NOMO-1 treated with DMSO at 0.1 percent for 48 hours (cell line): Measurements from ENCODE around the gene SPACA4.
"Not testable (repeated sequence)": the region's sequence is repeated elsewhere in the genome, so short reads cannot be mapped to it uniquely, and the experiment has no call there.

Source experiments
- DNase-seq: peaks from one replicate; lab custom pipeline; 2025; ENCODE audit not compliant: unreplicated experiment; lab: John Stamatoyannopoulos, UW

SPACA4 gene

DNA sequence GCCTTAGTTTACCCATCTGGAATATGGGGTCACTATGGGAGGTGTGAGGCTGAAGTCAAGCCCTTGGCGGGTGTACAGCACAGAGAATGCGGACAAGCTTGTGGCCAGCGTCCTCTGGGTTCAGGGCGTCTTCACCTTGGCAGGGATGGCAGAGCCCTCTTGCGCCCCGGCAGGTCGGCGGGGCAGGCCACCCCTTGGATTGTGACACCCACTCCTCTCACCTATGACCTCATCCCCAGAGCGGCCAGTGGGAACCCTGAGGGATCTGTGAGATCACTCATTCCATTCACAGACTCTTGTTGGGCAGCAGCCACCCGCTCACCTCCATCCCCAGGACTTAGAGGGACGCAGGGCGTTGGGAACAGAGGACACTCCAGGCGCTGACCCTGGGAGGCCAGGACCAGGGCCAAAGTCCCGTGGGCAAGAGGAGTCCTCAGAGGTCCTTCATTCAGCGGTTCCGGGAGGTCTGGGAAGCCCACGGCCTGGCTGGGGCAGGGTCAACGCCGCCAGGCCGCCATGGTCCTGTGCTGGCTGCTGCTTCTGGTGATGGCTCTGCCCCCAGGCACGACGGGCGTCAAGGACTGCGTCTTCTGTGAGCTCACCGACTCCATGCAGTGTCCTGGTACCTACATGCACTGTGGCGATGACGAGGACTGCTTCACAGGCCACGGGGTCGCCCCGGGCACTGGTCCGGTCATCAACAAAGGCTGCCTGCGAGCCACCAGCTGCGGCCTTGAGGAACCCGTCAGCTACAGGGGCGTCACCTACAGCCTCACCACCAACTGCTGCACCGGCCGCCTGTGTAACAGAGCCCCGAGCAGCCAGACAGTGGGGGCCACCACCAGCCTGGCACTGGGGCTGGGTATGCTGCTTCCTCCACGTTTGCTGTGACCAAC, at the start of gene SPACA4:
TSS of gene SPACA4 (plus strand) at position 280 of the 896 bp plus-strand sequence. CDS start at position 517, 237 bp downstream.
- DNase-seq = no peak

DNA sequence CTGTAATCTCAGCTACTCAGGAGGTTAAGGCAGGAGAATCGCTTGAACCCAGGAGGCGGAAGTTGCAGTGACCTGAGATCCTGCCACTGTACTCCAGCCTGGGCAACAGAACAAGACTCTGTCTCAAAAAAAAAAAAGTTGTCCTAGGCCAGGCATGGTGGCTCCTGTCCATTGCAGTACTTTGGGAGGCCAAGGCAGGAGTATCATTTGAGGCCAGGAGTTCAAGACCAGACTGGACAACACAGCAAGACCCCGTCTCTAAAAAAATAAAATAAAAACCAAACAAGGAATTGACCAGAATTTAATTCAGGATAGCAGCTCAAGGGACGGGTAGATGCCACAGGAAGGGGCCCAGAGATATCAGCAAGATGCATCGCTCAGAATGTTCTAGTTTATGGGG, 49.7 kb upstream of the SPACA4 start:
- DNase-seq = no peak

DNA sequence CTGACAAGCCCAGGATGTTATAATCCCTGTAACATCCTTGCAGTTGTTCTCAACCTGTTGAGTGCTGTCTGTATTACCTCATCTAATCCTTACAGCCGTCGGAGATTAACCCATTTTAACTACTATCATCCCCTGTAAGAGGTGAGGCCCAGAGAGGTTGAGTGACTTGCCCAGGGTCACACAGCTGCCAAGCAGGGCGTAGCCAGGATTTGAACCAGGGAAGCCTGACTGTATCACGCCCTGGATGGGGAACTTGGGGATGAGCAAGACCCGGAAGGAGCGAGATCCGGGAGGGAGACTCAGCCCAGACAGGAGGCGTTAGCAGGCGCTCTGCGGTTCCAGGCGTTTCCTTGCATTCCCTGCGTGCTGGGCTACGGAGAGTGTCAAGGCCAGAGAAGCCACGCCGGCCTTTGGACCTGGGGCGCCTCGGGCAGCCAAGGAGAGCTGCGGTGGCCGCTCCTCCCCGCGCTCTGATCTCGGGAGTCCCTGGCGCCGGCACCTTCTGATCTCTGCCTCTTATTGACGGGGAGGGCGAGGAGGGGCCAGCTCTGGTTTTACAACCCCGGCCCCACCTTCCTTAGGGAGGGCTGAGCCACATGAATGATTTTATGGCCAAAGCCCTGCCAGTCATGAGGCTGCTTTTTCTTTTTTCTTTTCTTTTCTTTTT, 48.4 kb upstream of the SPACA4 start:
- no peak for DNase-seq

DNA sequence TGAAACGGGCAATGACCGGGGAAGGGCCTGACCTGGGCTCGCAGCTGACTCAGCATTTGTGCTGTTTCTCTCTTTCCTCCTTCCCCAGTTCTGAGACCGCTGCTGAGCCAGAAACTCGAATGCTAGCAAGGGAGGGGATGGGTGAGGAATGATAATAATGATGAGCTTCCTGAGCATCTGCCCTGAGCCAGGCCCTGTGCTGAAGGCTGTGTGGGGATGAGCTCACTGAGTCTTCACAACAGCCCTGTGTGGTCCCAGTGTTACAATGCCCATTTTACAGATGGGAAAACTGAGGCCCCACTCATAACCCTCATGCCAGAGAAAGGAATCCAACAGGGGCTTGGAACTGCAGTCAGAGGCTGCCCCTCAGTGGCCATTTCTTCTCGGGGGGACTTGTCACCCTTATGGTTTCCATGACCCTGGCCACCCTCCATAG, 46.4 kb upstream of the SPACA4 start:
- DNase-seq = no peak

- DNase-seq = no peak
These were observed 45.1 kb upstream of the SPACA4 start for GRCh38 chr19:48561412-48561811.

DNA sequence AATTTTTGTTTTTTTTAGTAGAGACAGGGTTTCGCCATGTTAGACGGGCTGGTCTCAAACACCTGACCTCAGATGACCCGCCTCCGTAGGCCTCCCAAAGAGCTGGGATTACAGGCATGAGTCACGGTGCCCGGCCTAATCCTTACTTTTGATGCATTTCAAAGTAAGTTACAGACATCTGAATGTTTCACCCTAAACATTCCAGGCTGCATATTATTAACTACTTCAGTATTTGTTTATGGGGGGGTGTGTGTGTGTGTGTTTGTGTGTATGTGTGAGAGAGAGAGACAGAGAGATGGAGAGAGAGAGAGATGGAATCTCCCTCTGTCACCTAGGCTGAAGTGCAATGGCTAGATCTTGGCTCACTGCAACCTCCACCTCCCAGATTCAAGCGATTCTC, 41.5 kb upstream of the SPACA4 start:
- DNase-seq = no peak

DNA sequence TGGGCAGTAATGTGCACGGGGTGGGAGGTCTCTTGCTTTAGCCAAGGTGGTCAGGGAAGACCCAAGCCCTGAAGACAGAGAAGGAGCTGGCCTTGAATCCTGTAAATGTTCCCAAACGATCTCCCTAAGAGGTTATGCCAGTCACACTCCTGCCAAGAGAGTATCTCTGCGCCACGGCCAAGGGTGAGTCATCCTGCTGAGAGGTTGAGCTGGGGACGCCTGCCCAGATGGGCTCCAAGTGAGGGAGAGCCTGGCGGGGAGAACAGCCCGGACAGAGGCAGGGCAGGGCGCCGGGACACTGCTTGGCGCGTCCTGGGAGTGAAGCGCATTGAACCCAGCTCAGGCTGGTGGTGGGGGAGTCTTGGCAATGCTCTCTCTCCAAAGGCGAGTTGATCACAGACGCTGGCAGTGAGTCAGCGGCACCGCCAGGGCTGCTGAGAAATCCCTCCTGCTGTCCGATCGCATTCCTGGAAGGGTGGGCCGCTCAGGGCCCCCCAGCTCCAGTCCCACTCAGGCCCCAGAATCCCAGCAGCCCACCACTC, 38.1 kb upstream of the SPACA4 start:
- no peak for DNase-seq

DNA sequence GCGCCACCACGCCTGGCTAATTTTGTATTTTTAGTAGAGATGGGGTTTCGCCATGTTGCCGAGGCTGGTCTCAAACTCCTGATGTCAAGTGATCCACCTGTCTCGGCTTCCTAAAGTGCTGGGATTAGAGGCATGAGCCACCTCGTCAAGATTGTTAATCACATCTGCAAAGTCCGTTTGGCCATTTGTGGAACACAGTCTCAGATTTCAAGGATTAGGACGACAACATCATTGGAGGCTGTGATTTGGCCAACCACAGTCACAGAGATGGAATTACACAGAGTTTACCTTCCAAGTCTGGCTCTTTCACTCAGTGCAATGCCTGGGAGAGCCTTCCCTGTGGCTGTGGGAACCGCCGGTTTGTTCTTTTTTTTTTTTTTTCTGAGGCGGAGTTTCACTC, 36.7 kb upstream of the SPACA4 start:
- DNase-seq = no peak

- DNase-seq = no peak
These were observed 35.0 kb upstream of the SPACA4 start for GRCh38 chr19:48571378-48572162.

GRCh38 chr19:48573163-48573505, 33.4 kb upstream of the SPACA4 start:
- DNase-seq = no peak

GRCh38 chr19:48575931-48576622, 30.5 kb upstream of the SPACA4 start:
- no peak for DNase-seq

DNA sequence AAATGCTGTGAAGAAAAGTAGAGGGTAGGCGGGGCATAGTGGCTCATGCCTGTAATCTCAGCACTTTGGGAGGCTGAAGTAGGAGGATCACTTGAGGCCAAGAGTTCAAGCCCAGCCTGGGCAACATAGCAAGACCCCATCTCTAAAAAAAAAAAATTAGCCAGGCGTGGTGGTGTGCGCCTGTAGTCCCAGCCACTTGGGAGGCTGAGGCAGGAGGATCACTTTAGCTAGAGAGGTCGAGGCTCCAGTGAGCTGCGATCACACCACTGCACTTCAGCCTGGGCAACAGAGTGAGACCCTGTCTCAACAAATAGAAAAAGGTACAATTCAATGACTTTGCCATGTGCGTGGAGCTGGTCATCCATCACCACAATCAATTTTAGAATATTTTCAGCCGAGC, 28.6 kb upstream of the SPACA4 start:
- not testable (repeated sequence) for DNase-seq

DNA sequence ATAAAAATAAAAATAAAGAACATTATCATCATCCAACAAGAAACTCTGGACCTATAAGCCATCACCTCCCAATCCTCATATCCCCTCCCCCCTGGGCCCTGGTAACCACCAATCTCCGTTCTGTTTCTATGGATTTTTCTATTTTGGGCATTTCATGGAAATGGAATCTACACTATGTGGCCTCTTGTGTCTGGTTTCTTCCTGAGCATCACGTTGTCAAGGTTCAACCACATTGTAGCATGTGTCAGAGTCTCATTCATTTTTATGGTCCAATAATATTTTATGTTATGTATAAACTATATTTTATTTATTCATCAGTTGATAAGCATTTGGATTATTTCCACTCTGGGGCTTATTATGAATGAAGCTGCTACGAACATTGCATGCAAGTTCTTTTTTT, 27.7 kb upstream of the SPACA4 start:
- no peak for DNase-seq

DNA sequence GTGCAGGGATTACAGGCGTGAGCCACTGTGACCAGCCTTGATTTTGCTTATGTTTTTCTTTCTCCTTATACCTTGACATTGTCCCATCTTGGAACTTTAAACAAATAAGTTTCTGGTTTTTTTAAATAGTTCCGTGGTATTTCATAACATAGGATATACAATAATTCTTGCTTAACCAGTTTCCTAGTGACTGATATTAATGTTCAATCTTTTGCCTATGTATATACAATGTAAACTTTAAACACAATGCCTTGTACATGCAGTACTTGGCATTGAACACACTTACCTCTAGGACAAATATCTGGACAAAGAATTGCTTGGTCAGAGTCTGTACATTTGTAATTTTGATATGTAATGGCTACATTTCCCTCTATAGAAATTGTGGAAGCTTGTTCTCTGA, 24.4 kb upstream of the SPACA4 start:
- no peak for DNase-seq

GRCh38 chr19:48587387-48587786, 19.2 kb upstream of the SPACA4 start:
- DNase-seq = no peak

- DNase-seq = peak; percentile 79
These were observed 17.7 kb upstream of the SPACA4 start for GRCh38 chr19:48588670-48589401.

- no peak for DNase-seq
These were observed 15.5 kb upstream of the SPACA4 start for GRCh38 chr19:48591021-48591420.

GRCh38 chr19:48595171-48595570, 11.4 kb upstream of the SPACA4 start:
- no peak for DNase-seq

GRCh38 chr19:48595833-48596232, 10.7 kb upstream of the SPACA4 start:
- DNase-seq = no peak

DNA sequence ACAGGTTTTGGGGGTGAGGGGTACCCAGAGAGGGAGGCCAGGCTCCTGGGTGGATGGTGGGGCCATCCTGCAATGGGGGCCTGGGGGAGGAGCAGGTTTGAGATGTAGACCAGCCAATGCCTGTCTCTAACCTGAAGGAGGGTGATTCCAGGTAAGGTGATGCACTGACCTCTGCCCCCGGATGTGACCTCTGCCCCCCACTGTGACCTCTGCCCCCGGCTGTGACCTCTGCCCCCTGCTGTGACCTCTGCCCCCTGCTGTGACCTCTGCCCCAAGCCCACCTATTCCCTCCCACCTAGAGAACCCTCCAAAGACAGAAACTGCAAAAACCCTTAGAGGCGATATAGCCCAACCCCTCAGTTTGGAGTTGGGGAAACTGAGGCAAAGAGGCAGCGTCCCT, 10.3 kb upstream of the SPACA4 start:
- no peak for DNase-seq
